ENCODE data around the gene PKD1L1. TPM values are rescaled to one million over a fixed set of nuclear protein-coding genes. Genes with fewer than 3 reads are reported as not detected.

Gene PKD1L1
- polyA plus RNA-seq, 1 donor (not counting 4 experiments of a cell fraction or from before 2014, with no cell fraction given), result 0.04 TPM

- Histone ChIP-seq H3K27ac (ENCODE audit: control insufficient read depth, insufficient read depth, low read length) (no peak overlapping the region), H3K79me2 (ENCODE audit: control insufficient read depth, insufficient read depth, low read length) (no peaks in the 10 kb centered on the region), H3K9ac (ENCODE audit: control insufficient read depth, extremely low read depth, insufficient read depth, low read length) (no peak overlapping the region), H3K4me3 (ENCODE audit: control insufficient read depth in 2 of 3, extremely low read depth in 1 of 3, insufficient read depth in 2 of 3, low read depth in 1 of 3, low read length in 3 of 3) (no peak overlapping the region), H3K27me3 (ENCODE audit: control insufficient read depth, extremely low read depth, insufficient read depth, low read length) (no peaks in the 10 kb centered on the region), H3K4me1 (ENCODE audit: control insufficient read depth, extremely low read depth, insufficient read depth, low read length) (no peaks in the 10 kb centered on the region), H4K20me1 (ENCODE audit: control insufficient read depth, extremely low read depth, insufficient read depth, low read length) (no peaks in the 10 kb centered on the region), H3K9me3 (ENCODE audit: control insufficient read depth, low read depth, low read length) (no peaks in the 10 kb centered on the region), H3K9me1 (ENCODE audit: control insufficient read depth, extremely low read depth, insufficient read depth, low read length) (no peaks in the 10 kb centered on the region), H3K4me2 (ENCODE audit: control insufficient read depth, extremely low read depth, insufficient read depth, low read depth, low read length) (no peak overlapping the region), H2AFZ (ENCODE audit: control insufficient read depth, low read length) (no peak overlapping the region), H3K36me3 (ENCODE audit: control insufficient read depth in 2 of 2, extremely low read depth in 1 of 2, insufficient read depth in 2 of 2, low read length in 2 of 2) (peaks cover 5 to 9% of the 10 kb centered on the region in 2 experiments)
- DNase-seq (ENCODE audit: low read depth, low spot score) (no peak), FAIRE-seq (no peak)
- no peak for TF ChIP-seq EZH2 (IDR thresholded peaks at IDR 0.05; ENCODE audit: low read length)
- no peak for TF ChIP-seq CTCF (optimal IDR thresholded peaks at IDR 0.05 in 1 of 3, IDR thresholded peaks at IDR 0.05 in 1 of 3, conservative IDR thresholded peaks at IDR 0.05 in 1 of 3; ENCODE audit: extremely low read depth in 1 of 3, insufficient read depth in 2 of 3, low read length in 3 of 3)
- dilution Hi-C loops (cut with MboI; ENCODE audit: extremely low pct_ligation_motif_present, low sequenced_read_pairs), result no loop called here
These were observed 8.0 kb upstream of the PKD1L1 start for GRCh38 chr7:47956220-47956619.

GRCh38 chr7:47954231-47954911, 6.1 kb upstream of the PKD1L1 start:
- DNase-seq (ENCODE audit: low read depth, low spot score) (no peak), FAIRE-seq (no peak)
- Histone ChIP-seq H3K4me1 (ENCODE audit: control insufficient read depth, extremely low read depth, insufficient read depth, low read length) (no peaks in the 10 kb centered on the region), H3K4me3 (ENCODE audit: control insufficient read depth in 2 of 3, extremely low read depth in 1 of 3, insufficient read depth in 2 of 3, low read depth in 1 of 3, low read length in 3 of 3) (no peak overlapping the region), H3K9ac (ENCODE audit: control insufficient read depth, extremely low read depth, insufficient read depth, low read length) (no peak overlapping the region), H3K9me1 (ENCODE audit: control insufficient read depth, extremely low read depth, insufficient read depth, low read length) (no peaks in the 10 kb centered on the region), H2AFZ (ENCODE audit: control insufficient read depth, low read length) (no peak overlapping the region), H3K79me2 (ENCODE audit: control insufficient read depth, insufficient read depth, low read length) (no peaks in the 10 kb centered on the region), H3K9me3 (ENCODE audit: control insufficient read depth, low read depth, low read length) (no peaks in the 10 kb centered on the region), H3K36me3 (ENCODE audit: control insufficient read depth in 2 of 2, extremely low read depth in 1 of 2, insufficient read depth in 2 of 2, low read length in 2 of 2) (peaks cover 5 to 8% of the 10 kb centered on the region in 2 experiments), H4K20me1 (ENCODE audit: control insufficient read depth, extremely low read depth, insufficient read depth, low read length) (no peaks in the 10 kb centered on the region), H3K27ac (ENCODE audit: control insufficient read depth, insufficient read depth, low read length) (no peak overlapping the region), H3K4me2 (ENCODE audit: control insufficient read depth, extremely low read depth, insufficient read depth, low read depth, low read length) (no peak overlapping the region), H3K27me3 (ENCODE audit: control insufficient read depth, extremely low read depth, insufficient read depth, low read length) (no peaks in the 10 kb centered on the region)
- TF ChIP-seq CTCF (optimal IDR thresholded peaks at IDR 0.05 in 1 of 3, IDR thresholded peaks at IDR 0.05 in 1 of 3, conservative IDR thresholded peaks at IDR 0.05 in 1 of 3; ENCODE audit: extremely low read depth in 1 of 3, insufficient read depth in 2 of 3, low read length in 3 of 3), result no peak
- TF ChIP-seq EZH2 (IDR thresholded peaks at IDR 0.05; ENCODE audit: low read length), result no peak
- dilution Hi-C loops (cut with MboI; ENCODE audit: extremely low pct_ligation_motif_present, low sequenced_read_pairs), result no loop called here
